CD4-positive, alpha-beta T cell treated with Interleukin-10 for 1 hour (primary cell): ENCODE results near the gene EPHX1.

ENCODE experiments used
- DNase-seq: peaks from one replicate; pipeline ENCODE4 v3.0.0-alpha.2; 2020

EPHX1 gene

GRCh38 chr1:225844236-225845061 lies 34.5 kb downstream of the EPHX1 start:
- no peak for DNase-seq

- DNase-seq: no peak
Measured at GRCh38 chr1:225845097-225845496, 35.2 kb downstream of the EPHX1 start.

- peak; percentile 34 for DNase-seq
Measured at GRCh38 chr1:225845571-225846259, 35.8 kb downstream of the EPHX1 start.

- no peak for DNase-seq
Measured at GRCh38 chr1:225846331-225847310, 36.7 kb downstream of the EPHX1 start.

- no peak for DNase-seq
Measured at GRCh38 chr1:225847610-225848009, 37.7 kb downstream of the EPHX1 start.

GRCh38 chr1:225848030-225848955 lies 38.4 kb downstream of the EPHX1 start:
- DNase-seq: peak; percentile 28

- peak; percentile 40 for DNase-seq
Measured at GRCh38 chr1:225849925-225850324, 40.0 kb downstream of the EPHX1 start.

GRCh38 chr1:225850370-225850769 lies 40.4 kb downstream of the EPHX1 start:
- no peak for DNase-seq

GRCh38 chr1:225851805-225852204 lies 41.9 kb downstream of the EPHX1 start:
- DNase-seq: no peak

- no peak for DNase-seq
Measured at GRCh38 chr1:225852413-225853124, 42.6 kb downstream of the EPHX1 start.

GRCh38 chr1:225853441-225853840 lies 43.5 kb downstream of the EPHX1 start:
- no peak for DNase-seq

GRCh38 chr1:225855503-225856300 lies 45.8 kb downstream of the EPHX1 start:
- DNase-seq: no peak

- DNase-seq: no peak
Measured at GRCh38 chr1:225857256-225857655, 47.3 kb downstream of the EPHX1 start.

- DNase-seq: no peak
Measured at GRCh38 chr1:225859151-225859550, 49.2 kb downstream of the EPHX1 start.

GRCh38 chr1:225860107-225860506 lies 50.2 kb downstream of the EPHX1 start:
- DNase-seq: no peak

- DNase-seq: no peak
Measured at GRCh38 chr1:225860876-225861441, 51.0 kb downstream of the EPHX1 start.

- no peak for DNase-seq
Measured at GRCh38 chr1:225861834-225862580, 52.1 kb downstream of the EPHX1 start.

GRCh38 chr1:225862581-225862950 lies 52.6 kb downstream of the EPHX1 start:
- no peak for DNase-seq

GRCh38 chr1:225863167-225863566 lies 53.2 kb downstream of the EPHX1 start:
- no peak for DNase-seq
